ENCODE data around the gene RPS6KA1.
A peak's percentile ranks its signal among the peaks of the same experiment; 100 is the strongest.

Gene RPS6KA1

DNA sequence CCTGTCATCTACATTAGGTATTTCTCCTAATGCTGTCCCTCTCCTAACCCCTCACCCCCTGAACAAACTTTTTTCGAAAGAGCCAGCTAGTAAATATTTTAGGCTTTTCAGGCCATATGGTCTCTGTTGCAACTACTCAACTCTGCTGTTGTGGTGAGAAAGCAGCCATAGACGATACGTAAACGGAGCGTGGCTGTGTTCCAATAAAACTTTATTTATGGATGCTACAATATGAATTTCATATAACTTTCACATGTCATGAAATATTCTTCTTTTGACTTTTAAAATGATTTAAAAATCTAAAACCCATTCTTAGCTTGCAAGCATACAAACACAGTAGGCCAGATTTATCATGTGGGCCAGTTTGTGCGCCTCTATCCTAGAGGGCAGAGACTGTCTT lies 11.2 kb upstream of the RPS6KA1 start:
- in situ Hi-C loops (cut with HindIII; ENCODE audit: low pct_unique_long_range_greater_than_20kb, low sequenced_read_pairs), result no loop called here
- DNase-seq (ENCODE audit: low read depth in 1 of 2, low spot score in 1 of 2), result no peak
- TF ChIP-seq JUND (IDR thresholded peaks at IDR 0.05; ENCODE audit: low read depth), result no peak

DNA sequence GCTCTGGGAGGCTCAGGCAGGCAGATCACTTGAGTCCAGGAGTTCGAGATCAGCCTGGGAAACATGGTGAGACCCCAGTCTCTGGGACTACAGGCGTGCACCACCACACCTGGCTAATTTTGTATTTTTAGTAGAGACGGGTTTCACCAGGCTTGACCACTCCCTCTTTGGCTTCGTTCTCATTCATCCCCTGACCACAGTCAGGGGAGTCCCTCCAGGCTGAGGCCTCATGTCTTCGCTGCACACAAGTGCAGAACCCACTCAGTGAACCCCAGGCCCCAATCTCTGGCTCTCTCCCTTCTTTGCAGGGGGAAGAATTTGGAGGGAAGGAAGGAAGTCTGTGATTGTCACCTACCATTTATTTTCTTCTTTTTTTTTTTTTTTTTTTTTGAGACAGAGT lies 9.2 kb upstream of the RPS6KA1 start:
- TF ChIP-seq JUND (IDR thresholded peaks at IDR 0.05; ENCODE audit: low read depth), result no peak
- DNase-seq (ENCODE audit: low read depth in 1 of 2, low spot score in 1 of 2), result no peak
- in situ Hi-C loops (cut with HindIII; ENCODE audit: low pct_unique_long_range_greater_than_20kb, low sequenced_read_pairs), result no loop called here

DNA sequence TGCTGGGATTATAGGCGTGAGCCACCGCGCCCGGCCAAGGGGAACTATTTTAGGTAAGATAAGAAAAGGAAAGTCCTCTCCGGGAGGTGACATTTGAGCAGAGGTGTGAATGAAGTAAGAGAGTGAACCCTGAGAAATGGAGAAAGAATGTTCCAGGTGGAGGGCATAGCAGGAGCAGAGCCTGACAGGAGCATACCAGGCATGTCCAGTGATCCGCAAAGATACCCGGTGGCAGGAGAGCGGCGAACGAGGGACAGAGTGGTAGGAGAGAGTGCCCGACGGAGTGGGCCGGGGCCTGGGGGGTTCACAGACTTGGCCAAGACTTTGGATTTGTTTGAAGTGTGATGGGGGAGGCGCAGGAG lies 7.9 kb upstream of the RPS6KA1 start:
- no peak for DNase-seq (ENCODE audit: low read depth in 1 of 2, low spot score in 1 of 2)
- in situ Hi-C loops (cut with HindIII; ENCODE audit: low pct_unique_long_range_greater_than_20kb, low sequenced_read_pairs), result no loop called here
- no peak for TF ChIP-seq JUND (IDR thresholded peaks at IDR 0.05; ENCODE audit: low read depth)

DNA sequence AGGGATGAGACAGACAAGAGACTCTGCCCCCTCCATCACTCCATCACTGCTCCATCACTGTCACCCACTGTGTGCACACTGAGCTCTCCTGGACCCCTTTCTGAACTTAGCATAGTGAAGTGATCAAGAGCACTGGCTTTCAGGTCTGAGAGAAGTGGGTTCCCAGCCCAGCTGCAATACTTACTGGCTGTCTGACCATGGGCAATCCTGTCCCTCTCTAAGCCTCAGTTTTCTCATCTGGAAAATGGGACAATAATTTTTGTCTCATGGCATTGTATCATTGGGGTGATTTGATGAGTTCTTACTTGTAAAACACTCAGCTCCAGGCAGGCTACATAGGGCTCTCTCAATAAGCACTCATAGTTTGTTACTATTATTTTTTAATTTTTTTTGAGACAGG lies 7.5 kb upstream of the RPS6KA1 start:
- TF ChIP-seq JUND (IDR thresholded peaks at IDR 0.05; ENCODE audit: low read depth), result no peak
- DNase-seq (ENCODE audit: low read depth in 1 of 2, low spot score in 1 of 2), result no peak
- in situ Hi-C loops (cut with HindIII; ENCODE audit: low pct_unique_long_range_greater_than_20kb, low sequenced_read_pairs), result no loop called here

DNA sequence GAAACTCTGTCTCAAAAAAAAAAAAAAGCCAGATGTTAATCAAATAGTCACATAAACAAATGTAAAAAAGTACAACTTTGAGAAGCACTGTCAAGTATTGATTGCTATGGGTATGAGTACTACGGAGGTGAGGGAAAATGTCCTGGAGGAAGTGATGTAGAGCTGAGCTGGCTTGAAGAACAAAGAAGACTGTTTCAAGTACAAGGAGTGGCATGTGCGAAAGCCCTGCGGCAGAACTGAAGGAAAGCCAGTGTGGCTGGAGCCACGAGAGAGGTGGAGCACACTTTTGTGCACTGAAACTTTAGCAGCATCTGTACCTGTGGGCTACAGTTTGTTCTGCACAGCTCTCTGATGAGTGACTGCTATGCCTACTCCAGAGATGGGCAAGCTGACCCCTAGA lies 5.4 kb upstream of the RPS6KA1 start:
- no peak for TF ChIP-seq JUND (IDR thresholded peaks at IDR 0.05; ENCODE audit: low read depth)
- in situ Hi-C loops (cut with HindIII; ENCODE audit: low pct_unique_long_range_greater_than_20kb, low sequenced_read_pairs), result no loop called here
- DNase-seq (ENCODE audit: low read depth in 1 of 2, low spot score in 1 of 2), result peak in 1 of 2 experiments; percentile 30

DNA sequence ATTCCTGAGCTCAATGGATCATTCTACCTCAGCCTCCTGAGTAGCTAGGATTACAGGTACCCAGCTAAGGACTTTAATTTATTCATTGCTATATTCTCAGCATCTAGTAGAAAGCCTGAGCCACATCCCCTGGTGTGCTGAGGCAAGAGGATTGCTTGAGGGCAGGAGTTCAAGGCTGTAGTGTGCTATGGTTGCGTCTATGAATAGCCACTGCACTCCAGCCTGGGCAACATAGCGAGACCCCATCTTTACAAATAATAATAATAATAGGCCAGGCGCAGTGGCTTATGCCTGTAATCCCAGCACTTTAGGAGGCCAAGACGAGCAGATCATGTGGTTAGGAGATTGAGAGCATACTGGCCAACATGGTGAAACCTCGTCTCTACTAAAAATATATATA lies 3.3 kb upstream of the RPS6KA1 start:
- TF ChIP-seq JUND (IDR thresholded peaks at IDR 0.05; ENCODE audit: low read depth), result no peak
- in situ Hi-C loops (cut with HindIII; ENCODE audit: low pct_unique_long_range_greater_than_20kb, low sequenced_read_pairs), result no loop called here

DNA sequence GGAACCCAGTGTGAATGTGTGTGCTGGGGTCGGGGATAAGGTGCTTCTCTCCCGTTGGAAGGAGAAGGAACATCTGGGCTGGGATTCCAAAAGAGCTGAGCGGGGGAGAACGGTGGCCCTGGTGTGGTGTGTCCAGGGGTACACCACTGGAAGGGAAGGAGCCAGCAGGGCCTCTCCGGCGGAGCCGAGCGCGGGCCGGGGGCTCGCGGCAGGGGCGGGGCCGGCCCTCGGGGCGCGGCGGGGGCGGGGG lies 231 bp upstream of the RPS6KA1 start:
- in situ Hi-C loops (cut with HindIII; ENCODE audit: low pct_unique_long_range_greater_than_20kb, low sequenced_read_pairs), result no loop called here
- no peak for DNase-seq (ENCODE audit: low read depth in 1 of 2, low spot score in 1 of 2)
- TF ChIP-seq JUND (IDR thresholded peaks at IDR 0.05; ENCODE audit: low read depth), result no peak

More for the DNA sequence above, 3.3 kb upstream of the RPS6KA1 start:
- no peak for DNase-seq (ENCODE audit: low read depth in 1 of 2, low spot score in 1 of 2)

DNA sequence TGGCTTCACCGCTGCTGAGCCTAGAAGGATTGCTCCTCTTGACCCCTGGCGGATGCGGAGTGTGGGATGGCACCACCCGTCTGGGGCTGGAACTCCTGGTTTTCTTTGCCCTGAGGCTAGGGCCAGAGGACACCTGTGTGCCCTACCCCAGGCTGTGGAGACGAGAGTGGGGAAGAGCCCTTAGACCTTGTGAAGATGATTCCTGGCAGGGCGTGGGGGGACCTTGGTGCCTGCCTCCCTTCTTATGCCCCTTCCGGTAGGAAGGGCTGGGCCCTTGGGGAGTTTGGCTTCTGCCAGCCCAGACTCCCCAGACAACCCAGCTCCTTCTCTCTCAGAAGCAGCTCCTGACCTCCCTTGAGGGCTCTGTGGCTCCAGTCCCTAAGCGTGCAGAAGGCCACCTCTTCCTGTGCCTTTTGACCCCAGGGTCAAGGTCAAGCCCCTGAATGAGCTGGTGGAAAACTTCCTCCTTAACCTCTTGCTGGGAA lies 891 bp downstream of the RPS6KA1 start:
- in situ Hi-C loops (cut with HindIII; ENCODE audit: low pct_unique_long_range_greater_than_20kb, low sequenced_read_pairs), result no loop called here
- DNase-seq (ENCODE audit: low read depth in 1 of 2, low spot score in 1 of 2), result peak in 1 of 2 experiments; percentile 10
- TF ChIP-seq JUND (IDR thresholded peaks at IDR 0.05; ENCODE audit: low read depth), result no peak

DNA sequence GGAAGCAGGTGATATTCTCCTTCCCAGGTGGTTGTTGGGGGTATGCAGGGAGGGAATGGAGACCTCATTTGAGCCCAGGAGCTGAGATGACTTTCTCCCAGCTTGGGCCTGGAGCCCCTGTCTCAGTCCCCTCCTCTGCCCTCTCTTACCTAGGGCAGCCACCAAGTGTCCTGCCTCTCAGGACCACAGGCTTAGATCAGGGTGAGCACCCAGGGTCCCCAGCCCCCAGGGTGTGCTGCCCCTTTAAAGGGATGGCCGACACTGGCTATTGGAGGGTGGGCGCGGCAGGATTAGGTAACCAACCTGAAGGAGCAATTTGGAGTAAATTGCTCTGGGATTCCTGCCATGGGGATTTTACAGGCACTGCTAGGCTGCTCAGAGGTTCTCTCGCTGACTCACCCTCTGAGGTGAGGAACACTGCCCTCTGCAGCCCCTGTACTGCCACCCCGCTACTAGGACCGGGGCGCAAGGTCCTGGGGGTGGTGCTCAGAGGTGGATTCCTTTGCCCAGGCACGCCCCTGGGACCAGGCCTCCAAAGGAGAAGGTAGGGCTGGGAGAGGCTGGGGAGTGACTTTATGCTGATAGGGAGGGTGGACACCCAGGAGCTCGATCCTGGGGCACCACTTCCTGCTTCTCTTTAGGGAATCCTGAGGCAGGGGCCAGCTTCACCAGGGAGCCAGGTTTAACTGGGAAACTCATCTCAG lies 1.5 kb downstream of the RPS6KA1 start:
- in situ Hi-C loops (cut with HindIII; ENCODE audit: low pct_unique_long_range_greater_than_20kb, low sequenced_read_pairs), result no loop called here
- peak; percentile 71 for DNase-seq (ENCODE audit: low read depth in 1 of 2, low spot score in 1 of 2)
- no peak for TF ChIP-seq JUND (IDR thresholded peaks at IDR 0.05; ENCODE audit: low read depth)

DNA sequence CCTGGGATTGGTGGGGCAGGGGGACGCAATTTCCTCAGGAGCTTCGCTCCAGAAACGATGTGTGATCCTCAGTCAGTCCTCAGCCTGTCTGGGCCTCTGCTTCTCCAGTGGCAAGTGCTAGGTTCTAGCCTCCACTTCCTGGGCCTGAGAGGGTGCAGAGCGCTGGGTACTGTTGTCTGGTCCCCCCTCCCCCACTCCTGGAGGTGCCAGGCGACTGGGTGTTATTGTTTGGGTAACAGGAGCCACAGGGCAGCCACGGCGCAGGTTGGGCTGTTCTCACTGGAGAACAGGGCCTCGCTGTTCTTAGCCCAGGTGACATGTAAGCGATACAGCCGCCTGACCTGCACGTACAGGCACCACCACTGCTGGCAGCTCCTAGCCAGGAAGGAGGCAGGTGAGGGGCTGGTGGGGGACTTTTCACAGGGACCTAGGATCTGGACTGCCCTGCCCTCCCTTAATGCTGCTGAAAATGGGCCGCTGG lies 2.1 kb downstream of the RPS6KA1 start:
- no peak for TF ChIP-seq JUND (IDR thresholded peaks at IDR 0.05; ENCODE audit: low read depth)
- DNase-seq (ENCODE audit: low read depth in 1 of 2, low spot score in 1 of 2), result peak in 1 of 2 experiments; percentile 32
- in situ Hi-C loops (cut with HindIII; ENCODE audit: low pct_unique_long_range_greater_than_20kb, low sequenced_read_pairs), result no loop called here

DNA sequence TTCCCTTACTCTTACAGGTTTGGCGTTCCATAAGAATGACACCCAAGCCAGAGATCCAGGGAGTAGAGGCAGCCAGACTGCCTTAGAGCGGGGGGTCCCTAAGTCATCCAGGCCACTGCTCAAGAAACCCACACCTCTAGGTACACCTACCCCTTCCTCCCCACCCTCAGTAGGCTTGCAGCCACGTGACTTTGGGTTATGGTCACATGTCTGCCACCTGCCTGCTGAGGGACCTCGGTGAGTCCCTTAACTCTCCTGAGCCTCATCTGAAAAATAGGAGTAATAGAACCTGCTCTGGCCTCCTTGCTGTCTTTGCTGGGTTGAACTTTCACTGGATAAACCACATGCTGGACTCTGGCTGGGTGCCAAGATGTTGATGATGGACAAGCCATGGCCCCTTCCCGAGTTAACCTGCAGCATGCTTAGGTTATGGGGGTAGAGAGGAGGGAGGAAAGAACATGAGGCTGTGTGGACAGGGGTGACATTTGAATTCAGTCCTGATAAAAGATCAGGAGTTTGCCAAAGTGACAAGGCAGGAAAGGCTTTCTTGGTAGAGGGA lies 4.5 kb downstream of the RPS6KA1 start:
- in situ Hi-C loops (cut with HindIII; ENCODE audit: low pct_unique_long_range_greater_than_20kb, low sequenced_read_pairs), result no loop called here
- no peak for TF ChIP-seq JUND (IDR thresholded peaks at IDR 0.05; ENCODE audit: low read depth)
- DNase-seq (ENCODE audit: low read depth in 1 of 2, low spot score in 1 of 2), result no peak

DNA sequence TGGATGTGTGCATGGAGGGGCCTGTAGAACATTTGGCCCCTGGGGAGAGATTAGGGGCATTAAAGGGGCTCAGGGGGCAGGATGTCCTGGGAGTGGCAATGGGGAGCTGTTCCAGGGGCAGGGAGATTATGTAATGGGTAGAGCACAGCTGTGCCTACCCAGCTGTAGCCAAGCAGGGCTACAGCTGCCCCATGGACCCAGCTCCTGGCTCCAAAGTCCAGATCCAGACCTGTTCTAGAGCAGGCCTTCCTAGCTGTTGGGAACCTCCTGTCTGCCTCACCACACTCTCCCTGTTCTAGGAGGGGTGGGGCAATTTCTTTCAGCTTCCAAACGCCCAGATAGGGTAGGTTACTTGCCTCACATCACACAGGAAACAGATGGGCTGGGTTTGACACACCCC lies 5.6 kb downstream of the RPS6KA1 start:
- no peak for DNase-seq (ENCODE audit: low read depth in 1 of 2, low spot score in 1 of 2)
- in situ Hi-C loops (cut with HindIII; ENCODE audit: low pct_unique_long_range_greater_than_20kb, low sequenced_read_pairs), result no loop called here
- no peak for TF ChIP-seq JUND (IDR thresholded peaks at IDR 0.05; ENCODE audit: low read depth)

DNA sequence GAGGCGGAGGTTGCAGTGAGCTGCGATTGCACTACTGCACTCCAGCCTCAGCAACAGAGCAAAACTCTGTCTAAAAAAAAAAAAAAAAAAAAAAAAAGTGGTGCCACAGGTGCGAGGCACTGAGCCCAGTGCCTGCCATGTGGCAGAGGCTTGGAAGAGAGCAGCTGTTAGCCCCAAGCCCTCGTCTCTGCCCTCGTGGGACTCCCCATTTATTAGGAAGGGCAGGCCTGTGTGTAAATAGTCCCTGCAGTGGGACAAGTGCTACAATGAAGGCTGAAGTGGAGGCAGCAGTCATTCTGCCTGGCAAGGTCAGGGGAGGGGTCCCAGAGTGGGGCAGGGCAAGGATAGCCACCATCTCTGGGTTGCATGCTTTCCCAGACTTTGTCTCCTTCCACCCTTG lies 6.5 kb downstream of the RPS6KA1 start:
- DNase-seq (ENCODE audit: low read depth in 1 of 2, low spot score in 1 of 2), result no peak
- no peak for TF ChIP-seq JUND (IDR thresholded peaks at IDR 0.05; ENCODE audit: low read depth)
- in situ Hi-C loops (cut with HindIII; ENCODE audit: low pct_unique_long_range_greater_than_20kb, low sequenced_read_pairs), result no loop called here

DNA sequence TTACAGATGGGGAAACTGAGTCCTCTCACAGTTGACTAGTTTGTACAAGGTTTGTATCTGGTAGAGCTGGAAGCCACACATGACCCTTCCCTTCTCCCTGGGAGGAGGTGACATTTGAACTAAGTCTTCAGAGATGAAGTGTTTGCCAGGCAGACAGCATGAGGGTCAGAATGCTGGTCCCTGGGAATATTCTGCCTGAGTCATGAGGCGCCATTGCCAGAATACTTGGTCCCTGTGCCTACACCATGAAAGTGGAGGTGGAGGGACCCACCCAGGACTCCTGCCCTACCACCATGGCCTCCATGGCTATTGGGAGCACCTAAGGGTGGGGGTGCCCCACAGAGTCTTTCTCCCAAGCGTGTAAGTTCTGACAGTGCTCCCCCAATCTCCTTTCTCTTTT lies 7.0 kb downstream of the RPS6KA1 start:
- no peak for DNase-seq (ENCODE audit: low read depth in 1 of 2, low spot score in 1 of 2)
- in situ Hi-C loops (cut with HindIII; ENCODE audit: low pct_unique_long_range_greater_than_20kb, low sequenced_read_pairs), result no loop called here
- no peak for TF ChIP-seq JUND (IDR thresholded peaks at IDR 0.05; ENCODE audit: low read depth)
